ENCODE results near the gene UNC13C. TPM values are rescaled to one million over a fixed set of nuclear protein-coding genes. Genes with fewer than 3 reads are reported as not detected.

Gene UNC13C
- total and polyA plus RNA-seq, 10 of the 15 experiments (the other 5 are each of a cell fraction or from before 2014, with no cell fraction given) = 9.9 to 81.3 (median 25.0) TPM

DNA sequence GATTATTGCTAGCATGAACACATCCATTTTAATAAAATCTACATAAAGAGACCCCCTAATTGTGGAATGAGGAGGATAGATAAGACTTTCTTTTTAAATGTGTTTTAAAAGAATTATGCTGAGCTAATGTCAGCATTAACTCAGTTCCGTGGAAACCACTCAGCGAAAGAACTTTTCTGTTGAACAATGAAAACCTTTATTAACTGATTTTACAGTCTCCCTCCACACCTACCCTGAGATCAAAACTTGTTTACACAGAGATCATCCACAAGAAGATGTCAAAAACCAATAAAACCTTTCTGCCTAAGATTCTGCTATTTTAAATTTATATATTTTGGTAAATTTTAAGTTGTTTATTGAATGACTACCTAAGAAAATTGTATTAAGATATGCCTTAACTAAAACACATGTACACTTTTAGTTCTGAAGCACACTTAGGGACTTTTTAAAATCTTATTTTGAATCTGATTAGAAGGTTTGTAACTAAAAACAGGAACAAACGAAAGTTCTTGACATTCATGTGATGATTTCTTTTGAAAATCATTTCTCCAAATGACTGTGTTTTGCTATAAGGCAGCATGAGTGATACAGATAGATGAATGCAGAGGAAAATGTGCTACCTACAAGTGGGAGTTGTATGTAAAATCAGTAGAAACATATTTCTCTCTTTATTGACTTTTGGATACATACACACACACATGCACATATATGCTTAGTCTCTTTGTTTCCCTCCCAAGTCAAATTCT is 369.0 kb downstream of the UNC13C start:
- CTCF ChIA-PET = interaction anchor here (1.2 to 1.6 kb wide), 4 partner anchors 17 to 58 kb away, joined by 3 to 8 read pairs (median 3); no protein-coding TSS in a partner anchor
- no peak for FAIRE-seq
- Histone ChIP-seq H4K20me1 (ENCODE audit: control insufficient read depth, insufficient read depth) (no peaks in the 10 kb centered on the region), H3K4me1 (ENCODE audit: control insufficient read depth, insufficient read depth, low read length) (no peaks in the 10 kb centered on the region), H2AFZ (ENCODE audit: control insufficient read depth, low read depth, low read length) (no peak overlapping the region), H3K79me2 (ENCODE audit: control insufficient read depth, insufficient read depth, low read length) (no peaks in the 10 kb centered on the region), H3K27me3 (replicated peaks in 1 of 2; ENCODE audit: control insufficient read depth in 2 of 2, insufficient read depth in 2 of 2, low read length in 1 of 2) (no peaks in the 10 kb centered on the region), H3K9ac (ENCODE audit: control insufficient read depth, insufficient read depth, low read length) (no peak overlapping the region), H3K9me3 (replicated peaks; ENCODE audit: control insufficient read depth, insufficient read depth, low read length) (no peaks in the 10 kb centered on the region), H3K4me3 (no peak overlapping the region), H3K4me2 (ENCODE audit: control insufficient read depth, insufficient read depth) (no peak overlapping the region), H3K27ac (ENCODE audit: control insufficient read depth, insufficient read depth) (no peak overlapping the region), H3K36me3 (ENCODE audit: control insufficient read depth in 2 of 2, insufficient read depth in 2 of 2, low read length in 1 of 2) (no peaks in the 10 kb centered on the region)
- peak; percentile 40 for DNase-seq (ENCODE audit: low read depth, low spot score)
- BruUV-seq (replicated peaks) = no TSS peak
- RAD21 ChIA-PET (ENCODE audit: unreplicated experiment) = interaction anchor here (0.8 to 6.2 kb wide), 27 partner anchors 33 to 382 kb away, joined by 3 to 65 read pairs (median 4); partner anchors contain the start of gene UNC13C
- in situ Hi-C loops (cut with MboI) = no loop called here
- peak; percentile 88 for ATAC-seq
- 34% methylated on average over 3 of the region's 3 CpGs for WGBS (ENCODE audit: insufficient coverage, insufficient replicate concordance, low lambda C conversion rate, missing lambda C conversion rate)
- POLR2A ChIA-PET = interaction anchor here (0.6 to 2.1 kb wide), 4 partner anchors 40 to 168 kb away, joined by 4 to 6 read pairs (median 4); no protein-coding TSS in a partner anchor
- SMC1A ChIA-PET (ENCODE audit: uncharacterized antibody, unreplicated experiment) = interaction anchor here (0.8 to 4.6 kb wide), 30 partner anchors 9 to 383 kb away, joined by 3 to 64 read pairs (median 5); no protein-coding TSS in a partner anchor
- intact Hi-C loops (cut with micrococcal nuclease; ENCODE audit: unreplicated experiment) = loop anchor here (2.0 to 5.0 kb wide), 4 partner anchors 40 to 265 kb away; no protein-coding TSS in a partner anchor
- TF ChIP-seq MXI1 (IDR thresholded peaks at IDR 0.05; ENCODE audit: low read depth, low read length) (no peak), ZBTB33 (IDR thresholded peaks at IDR 0.05) (no peak), NFYA (IDR thresholded peaks at IDR 0.05; ENCODE audit: borderline replicate concordance, low read depth, low read length) (no peak), NFIC (IDR thresholded peaks at IDR 0.05; ENCODE audit: low read depth, low read length) (peak; percentile 87), ZBED1 (IDR thresholded peaks at IDR 0.05; ENCODE audit: borderline replicate concordance) (no peak; the same call in 1 of the 2 replicates), IRF4 (IDR thresholded peaks at IDR 0.05; ENCODE audit: low read depth, low read length) (peak; percentile 80; the same call in 1 of the 2 replicates), ESRRA (IDR thresholded peaks at IDR 0.05; ENCODE audit: low read length) (no peak), CHD4 (IDR thresholded peaks at IDR 0.05) (no peak), DPF2 (IDR thresholded peaks at IDR 0.05) (peak; percentile 75), WRNIP1 (IDR thresholded peaks at IDR 0.05; ENCODE audit: borderline replicate concordance, low read depth, low read length) (no peak), BCL11A (IDR thresholded peaks at IDR 0.05; ENCODE audit: low read depth, low read length) (peak; percentile 65; the same call in 1 of the 2 replicates), CREB1 (IDR thresholded peaks at IDR 0.05; ENCODE audit: low read depth) (no peak), STAT3 (IDR thresholded peaks at IDR 0.05; ENCODE audit: low read depth, low read length) (0 out of 2 replicates have a peak, but pooled peaks have one; percentile 65), EP300 (IDR thresholded peaks at IDR 0.05; ENCODE audit: borderline replicate concordance in 1 of 2, control insufficient read depth in 1 of 2, low read depth in 2 of 2, low read length in 2 of 2) (peak; percentile 86 to 90), CTCF (IDR thresholded peaks at IDR 0.05 in 2 of 3, conservative IDR thresholded peaks at IDR 0.05 in 1 of 3; ENCODE audit: control insufficient read depth in 2 of 3, extremely low read depth in 1 of 3, insufficient read depth in 1 of 3, low read depth in 3 of 3, low read length in 3 of 3) (no peak), ZZZ3 (IDR thresholded peaks at IDR 0.05; ENCODE audit: control insufficient read depth, insufficient read length, low read depth) (no peak), IRF5 (IDR thresholded peaks at IDR 0.05; ENCODE audit: borderline replicate concordance) (no peak), GATAD2B (conservative IDR thresholded peaks at IDR 0.05; ENCODE audit: low read depth) (no peak), CBX3 (IDR thresholded peaks at IDR 0.05; ENCODE audit: borderline replicate concordance, low read depth) (no peak)

All from GM12878 (cell line).